Right renal cortex interstitium (tissue), 3 donors: ENCODE results near the gene OSBPL1A. TPM values are rescaled to one million over a fixed set of nuclear protein-coding genes. Genes with fewer than 3 reads are reported as not detected.
A peak's percentile ranks its signal among the peaks of the same experiment; 100 is the strongest.
"Not testable (repeated sequence)": the region's sequence is repeated elsewhere in the genome, so short reads cannot be mapped to it uniquely, and the experiment has no call there.

Experiments used
- DNase-seq, 3 donors: peaks; one replicate each; pipeline ENCODE4 v3.0.0-alpha.2; 2013; ENCODE audit warnings: low read depth in 3 of 3, low spot score in 2 of 3
- polyA plus RNA-seq, 3 donors: library from polyadenylated mRNA; unstranded; fragments of 120-200 nt; gene quantifications; one replicate each; pipeline ENCODE4 v1.2.1, GENCODE V29; 2013; ENCODE audit not compliant: insufficient read length in 3 of 3

OSBPL1A gene
- polyA plus RNA-seq, 3 donors: 49.2 to 61.3 (median 54.0) TPM

GRCh38 chr18:24398540-24398939 is 916 bp upstream of the OSBPL1A start:
- DNase-seq: no peak

GRCh38 chr18:24397131-24397693 is 412 bp downstream of the OSBPL1A start:
- DNase-seq: peak; percentile 44 to 71 (median 46)

- no peak for DNase-seq
Observed at GRCh38 chr18:24396082-24396633, 1.5 kb downstream of the OSBPL1A start.

- DNase-seq: no peak
Observed at GRCh38 chr18:24395049-24395795, 2.4 kb downstream of the OSBPL1A start.

- DNase-seq: no peak
Observed at GRCh38 chr18:24388957-24389356, 8.7 kb downstream of the OSBPL1A start.

GRCh38 chr18:24386681-24387080 is 10.9 kb downstream of the OSBPL1A start:
- no peak for DNase-seq

- DNase-seq: no peak
Observed at GRCh38 chr18:24381126-24381525, 16.5 kb downstream of the OSBPL1A start.

- DNase-seq: no peak
Observed at GRCh38 chr18:24380163-24380747, 17.4 kb downstream of the OSBPL1A start.

- DNase-seq: no peak
Observed at GRCh38 chr18:24378598-24378997, 19.0 kb downstream of the OSBPL1A start.

- not testable (repeated sequence) for DNase-seq
Observed at GRCh38 chr18:24376531-24376930, 21.1 kb downstream of the OSBPL1A start.

- no peak for DNase-seq
Observed at GRCh38 chr18:24373328-24373727, 24.3 kb downstream of the OSBPL1A start.

- no peak for DNase-seq
Observed at GRCh38 chr18:24372279-24372872, 25.2 kb downstream of the OSBPL1A start.

- DNase-seq: no peak
Observed at GRCh38 chr18:24370120-24370519, 27.5 kb downstream of the OSBPL1A start.

- no peak for DNase-seq
Observed at GRCh38 chr18:24369426-24369825, 28.2 kb downstream of the OSBPL1A start.

GRCh38 chr18:24368749-24369148 is 28.9 kb downstream of the OSBPL1A start:
- no peak for DNase-seq

GRCh38 chr18:24366328-24366727 is 31.3 kb downstream of the OSBPL1A start:
- no peak for DNase-seq

GRCh38 chr18:24364177-24364576 is 33.4 kb downstream of the OSBPL1A start:
- no peak for DNase-seq

- DNase-seq: no peak
Observed at GRCh38 chr18:24362757-24363156, 34.9 kb downstream of the OSBPL1A start.

- peak; percentile 18 to 39 (median 31) for DNase-seq
Observed at GRCh38 chr18:24359787-24360530, 37.7 kb downstream of the OSBPL1A start.

- DNase-seq: no peak
Observed at GRCh38 chr18:24354278-24354677, 43.3 kb downstream of the OSBPL1A start.

- DNase-seq: no peak
Observed at GRCh38 chr18:24346254-24346653, 51.4 kb downstream of the OSBPL1A start.
